H9 (cell line): ENCODE measurements around the gene AIG1. TPM values are rescaled to one million over a fixed set of nuclear protein-coding genes. Genes with fewer than 3 reads are reported as not detected.

Experiments used
- DNase-seq: peaks from one replicate; pipeline ENCODE4 v3.0.0-alpha.2; 2017
- H2AFZ ChIP-seq: one replicate; pipeline ENCODE4 v1.6.1; 2013; ENCODE audit warnings: mild to moderate bottlenecking, low read length, control low read depth, moderate library complexity
- H2AK5ac ChIP-seq: 2 replicates; pipeline ENCODE4 v1.6.1; 2013; ENCODE audit warnings: low read length, control low read depth, mixed read lengths; ENCODE audit not compliant: insufficient read length
- H2BK120ac ChIP-seq: one replicate; pipeline ENCODE4 v1.6.1; 2013; ENCODE audit warnings: low read depth, mild to moderate bottlenecking, low read length, control low read depth, inconsistent platforms; ENCODE audit not compliant: poor library complexity, severe bottlenecking
- H2BK12ac ChIP-seq: 2 replicates; pipeline ENCODE4 v1.6.1; 2013; ENCODE audit warnings: low read length, control low read depth, mixed read lengths, low read depth; ENCODE audit not compliant: insufficient read length
- H2BK15ac ChIP-seq: 2 replicates; pipeline ENCODE4 v1.6.1; 2013; ENCODE audit warnings: low read depth, low read length, control low read depth
- H2BK20ac ChIP-seq: one replicate; pipeline ENCODE4 v1.6.1; 2013; ENCODE audit warnings: low read depth, mild to moderate bottlenecking, low read length, control low read depth, inconsistent platforms; ENCODE audit not compliant: poor library complexity, severe bottlenecking
- H2BK5ac ChIP-seq: 2 replicates; pipeline ENCODE4 v1.6.1; 2013; ENCODE audit warnings: low read length, control low read depth, mixed read lengths; ENCODE audit not compliant: insufficient read length
- H3K14ac ChIP-seq: 2 replicates; pipeline ENCODE4 v1.6.1; 2013; ENCODE audit warnings: low read length, control low read depth; ENCODE audit not compliant: insufficient read depth
- H3K18ac ChIP-seq: 2 replicates; pipeline ENCODE4 v1.6.1; 2013; ENCODE audit warnings: low read depth, mild to moderate bottlenecking, mixed read lengths, low read length, control low read depth; ENCODE audit not compliant: insufficient read length
- H3K23ac ChIP-seq: 2 replicates; pipeline ENCODE4 v1.6.1; 2013; ENCODE audit warnings: low read length, control low read depth, mixed read lengths, low read depth; ENCODE audit not compliant: insufficient read length
- H3K23me2 ChIP-seq: 2 replicates; pipeline ENCODE4 v1.6.1; 2013; ENCODE audit warnings: low read depth, mild to moderate bottlenecking, mixed read lengths, low read length, control low read depth; ENCODE audit not compliant: insufficient read length, poor library complexity, severe bottlenecking
- H3K27ac ChIP-seq: 2 replicates; pipeline ENCODE4 v1.5.1; 2013; ENCODE audit warnings: low read length, control low read depth, mixed read lengths, low read depth; ENCODE audit not compliant: insufficient read length
- H3K27me3 ChIP-seq: 2 replicates; pipeline ENCODE4 v1.6.1; 2013; ENCODE audit warnings: low read length, control low read depth, inconsistent platforms; ENCODE audit not compliant: insufficient read depth
- H3K4ac ChIP-seq: 2 replicates; pipeline ENCODE4 v1.6.1; 2013; ENCODE audit warnings: low read depth, mild to moderate bottlenecking, control low read depth, inconsistent platforms, low read length, moderate library complexity
- H3K4me1 ChIP-seq: 2 replicates; pipeline ENCODE4 v1.6.1; 2013; ENCODE audit warnings: low read length, control low read depth, inconsistent platforms; ENCODE audit not compliant: insufficient read depth
- H3K4me2 ChIP-seq: 2 replicates; pipeline ENCODE4 v1.6.1; 2013; ENCODE audit warnings: low read length, control low read depth, mixed read lengths; ENCODE audit not compliant: insufficient read length, insufficient read depth
- H3K56ac ChIP-seq: 2 replicates; pipeline ENCODE4 v1.6.1; 2013; ENCODE audit warnings: low read depth, mild to moderate bottlenecking, mixed read lengths, low read length, control low read depth; ENCODE audit not compliant: insufficient read length
- H3K79me1 ChIP-seq: 2 replicates; pipeline ENCODE4 v1.6.1; 2013; ENCODE audit warnings: low read depth, mild to moderate bottlenecking, moderate library complexity, low read length, control low read depth, inconsistent platforms; ENCODE audit not compliant: insufficient read depth, poor library complexity, severe bottlenecking
- H3K79me2 ChIP-seq: 2 replicates; pipeline ENCODE4 v1.6.1; 2013; ENCODE audit warnings: low read length, control low read depth, inconsistent platforms; ENCODE audit not compliant: insufficient read depth
- H3K9ac ChIP-seq: 2 replicates; pipeline ENCODE4 v1.6.1; 2013; ENCODE audit warnings: low read length, control low read depth, mixed read lengths; ENCODE audit not compliant: insufficient read length; ENCODE audit errors: extremely low read depth
- H3K9me3 ChIP-seq: one replicate; pipeline ENCODE4 v1.6.1; 2013; ENCODE audit warnings: low read depth, low read length, inconsistent platforms; ENCODE audit not compliant: control insufficient read depth
- H3T11ph ChIP-seq: one replicate; pipeline ENCODE4 v1.6.1; 2013; ENCODE audit warnings: mild to moderate bottlenecking, low read length, control low read depth, inconsistent platforms
- H4K20me1 ChIP-seq: one replicate; pipeline ENCODE4 v1.6.1; 2013; ENCODE audit not compliant: control insufficient read depth, insufficient read length, insufficient read depth
- H4K5ac ChIP-seq: 2 replicates; pipeline ENCODE4 v1.6.1; 2013; ENCODE audit warnings: low read depth, mild to moderate bottlenecking, mixed read lengths, low read length, control low read depth; ENCODE audit not compliant: insufficient read length
- H4K8ac ChIP-seq: replicated peaks from 2 replicates; pipeline ENCODE4 v1.6.1; 2013; ENCODE audit warnings: low read length, control low read depth, mixed read lengths, low read depth; ENCODE audit not compliant: insufficient read length
- H4K91ac ChIP-seq: 2 replicates; pipeline ENCODE4 v1.6.1; 2013; ENCODE audit warnings: low read depth, mild to moderate bottlenecking, moderate library complexity, mixed read lengths, low read length, control low read depth; ENCODE audit not compliant: insufficient read length
- H3K27ac Mint-ChIP-seq, 3 experiments: 2 replicates in 2 of 3; 3 replicates in 1 of 3; pipeline ENCODE4 v1.8.0; 2020 to 2021; ENCODE audit warnings: mixed read lengths in 3 of 3, mild to moderate bottlenecking in 1 of 3, moderate library complexity in 1 of 3
- H3K27me3 Mint-ChIP-seq: 2 replicates; pipeline ENCODE4 v1.8.0; 2021; ENCODE audit warnings: low read depth, mild to moderate bottlenecking, moderate library complexity, mixed read lengths
- H3K36me3 Mint-ChIP-seq, 3 experiments: 2 replicates in 2 of 3; 3 replicates in 1 of 3; pipeline ENCODE4 v1.8.0; 2020 to 2021; ENCODE audit warnings: low read depth in 3 of 3, mixed read lengths in 3 of 3; ENCODE audit not compliant: insufficient read depth in 1 of 3
- H3K4me1 Mint-ChIP-seq, 2 experiments: 2 replicates each; pipeline ENCODE4 v1.8.0; 2020; ENCODE audit warnings: mixed read lengths in 2 of 2
- H3K4me3 Mint-ChIP-seq, 2 experiments: 2 replicates in 1 of 2; 3 replicates in 1 of 2; pipeline ENCODE4 v1.8.0; 2020 to 2021; ENCODE audit warnings: mild to moderate bottlenecking in 2 of 2, mixed read lengths in 2 of 2, moderate library complexity in 1 of 2
- H3K9me3 Mint-ChIP-seq, 2 experiments: 2 replicates in 1 of 2; 3 replicates in 1 of 2; pipeline ENCODE4 v1.8.0; 2020; ENCODE audit warnings: mild to moderate bottlenecking in 2 of 2, mixed read lengths in 2 of 2, moderate library complexity in 1 of 2
- WGBS: extraction: QIAGEN DNeasy Blood & Tissue Kit; methylation state at CpG from one replicate; pipeline ENCODE4 v1.1.7; 2013; ENCODE audit warnings: missing lambda C conversion rate, low lambda C conversion rate, mixed read lengths; ENCODE audit not compliant: insufficient read length; ENCODE audit errors: extremely low coverage; 5-methylcytosine and 5-hydroxymethylcytosine counted together
- total RNA-seq: library from RNA; stranded (reverse); gene quantifications from 2 replicates; pipeline ENCODE4 v1.2.1, GENCODE V29; 2021
- TF ChIP-seq, protein P1 (sequence below): fragments of 200-600 bp; sonication (generic); conservative IDR thresholded peaks from 3 replicates; pipeline ENCODE4 v1.8.0; 2021; ENCODE audit warnings: antibody characterized with exemption, mild to moderate bottlenecking

AIG1 gene
- total RNA-seq, 1 experiment from 2014 or later = 44.6 TPM

DNA sequence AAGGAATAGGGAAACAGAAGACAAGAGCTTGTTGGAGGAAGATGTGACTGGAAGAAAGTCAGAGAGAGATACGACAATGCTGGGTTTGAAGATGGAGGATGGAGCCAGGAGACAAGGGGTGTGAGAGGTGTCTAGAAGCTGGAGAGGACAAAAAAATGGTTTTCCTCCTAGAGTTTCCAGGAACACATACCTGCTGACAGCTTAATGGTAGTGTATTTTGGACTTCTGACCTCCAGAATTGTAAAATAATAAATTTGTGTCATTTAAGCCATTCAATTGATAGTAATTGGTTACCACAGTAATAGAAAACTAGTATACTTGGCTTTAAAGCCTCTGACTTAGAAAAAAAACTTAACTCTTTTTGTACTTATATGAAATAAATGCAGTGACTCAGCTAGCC lies 3.6 kb downstream of the AIG1 start:
- H4K20me1 ChIP-seq = no peaks in the 10 kb centered on the region
- H4K8ac ChIP-seq = no peak overlapping the region
- H3K79me1 ChIP-seq = no peaks in the 10 kb centered on the region
- H2BK5ac ChIP-seq = no peak overlapping the region
- no peak overlapping the region for H3K56ac ChIP-seq
- H3K23me2 ChIP-seq = peaks cover 5% of the 10 kb centered on the region
- no peak overlapping the region for H3K18ac ChIP-seq
- Mint-ChIP-seq H3K36me3 (peaks cover 4 to 20% (median 10%) of the 10 kb centered on the region in 3 experiments; a peak in 6 of 7 replicates), H3K27ac (no peak overlapping the region; a peak in 1 of 7 replicates), H3K4me3 (no peak overlapping the region), H3K9me3 (no peaks in the 10 kb centered on the region; a peak in 1 of 5 replicates), H3K27me3 (no peaks in the 10 kb centered on the region), H3K4me1 (peaks cover 52 to 56% of the 10 kb centered on the region in 2 experiments)
- H2BK120ac ChIP-seq = no peak overlapping the region
- no peak overlapping the region for H3K4ac ChIP-seq
- peaks cover 18% of the 10 kb centered on the region for H3K4me1 ChIP-seq
- no peak overlapping the region for H2BK12ac ChIP-seq
- H4K5ac ChIP-seq = no peak overlapping the region
- no peaks in the 10 kb centered on the region for H3K9me3 ChIP-seq
- H3K79me2 ChIP-seq = peaks cover 1% of the 10 kb centered on the region; the same call in 1 of the 2 replicates
- TF ChIP-seq, protein P1, sequence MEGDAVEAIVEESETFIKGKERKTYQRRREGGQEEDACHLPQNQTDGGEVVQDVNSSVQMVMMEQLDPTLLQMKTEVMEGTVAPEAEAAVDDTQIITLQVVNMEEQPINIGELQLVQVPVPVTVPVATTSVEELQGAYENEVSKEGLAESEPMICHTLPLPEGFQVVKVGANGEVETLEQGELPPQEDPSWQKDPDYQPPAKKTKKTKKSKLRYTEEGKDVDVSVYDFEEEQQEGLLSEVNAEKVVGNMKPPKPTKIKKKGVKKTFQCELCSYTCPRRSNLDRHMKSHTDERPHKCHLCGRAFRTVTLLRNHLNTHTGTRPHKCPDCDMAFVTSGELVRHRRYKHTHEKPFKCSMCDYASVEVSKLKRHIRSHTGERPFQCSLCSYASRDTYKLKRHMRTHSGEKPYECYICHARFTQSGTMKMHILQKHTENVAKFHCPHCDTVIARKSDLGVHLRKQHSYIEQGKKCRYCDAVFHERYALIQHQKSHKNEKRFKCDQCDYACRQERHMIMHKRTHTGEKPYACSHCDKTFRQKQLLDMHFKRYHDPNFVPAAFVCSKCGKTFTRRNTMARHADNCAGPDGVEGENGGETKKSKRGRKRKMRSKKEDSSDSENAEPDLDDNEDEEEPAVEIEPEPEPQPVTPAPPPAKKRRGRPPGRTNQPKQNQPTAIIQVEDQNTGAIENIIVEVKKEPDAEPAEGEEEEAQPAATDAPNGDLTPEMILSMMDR = no peak
- H3K14ac ChIP-seq = no peak overlapping the region
- no peak for DNase-seq
- WGBS = no CpG with 5 or more reads among the region's 1 CpG
- no peak overlapping the region for H3T11ph ChIP-seq
- no peak overlapping the region for H3K23ac ChIP-seq
- no peak overlapping the region for H4K91ac ChIP-seq
- no peak overlapping the region for H2BK15ac ChIP-seq
- no peak overlapping the region for H2AK5ac ChIP-seq
- no peak overlapping the region for H3K27ac ChIP-seq
- H3K9ac ChIP-seq = no peak overlapping the region
- H2BK20ac ChIP-seq = no peak overlapping the region
- no peaks in the 10 kb centered on the region for H3K27me3 ChIP-seq
- no peak overlapping the region for H2AFZ ChIP-seq
- no peak overlapping the region for H3K4me2 ChIP-seq
